GM10248 (cell line): ENCODE results near the gene TOR1AIP2.
"Not testable (repeated sequence)": the region's sequence is repeated elsewhere in the genome, so short reads cannot be mapped to it uniquely, and the experiment has no call there.

Experiments used
- CTCF ChIA-PET: fragments of 300-600 bp; sonication (Branson Sonifier 250); formaldehyde crosslinking; extraction: SDS; loops from one replicate; lab custom pipeline; 2021; ENCODE audit warnings: antibody characterized with exemption; lab: Yijun Ruan, JAX
- POLR2A ChIA-PET: fragments of 350-650 bp; sonication (Branson Sonifier 250); formaldehyde crosslinking; extraction: SDS; loops from one replicate; lab custom pipeline; 2020; ENCODE audit warnings: antibody characterized with exemption; lab: Yijun Ruan, JAX
- DNase-seq: peaks from one replicate; pipeline ENCODE4 v3.0.0; 2012; ENCODE audit errors: extremely low spot score
- CTCF ChIP-seq: IDR thresholded peaks from 2 replicates; pipeline ENCODE4 v1.5.1; 2012; ENCODE audit warnings: mild to moderate bottlenecking, low read depth; ENCODE audit errors: extremely low read depth, missing control alignments, control extremely low read depth

The TOR1AIP2 gene

GRCh38 chr1:179807691-179808485 lies 69.7 kb downstream of the TOR1AIP2 start:
- TF ChIP-seq CTCF: no peak
- ChIA-PET CTCF (interaction anchor here (0.8 to 20.6 kb wide), 7 partner anchors 11 to 117 kb away, joined by 3 to 647 read pairs (median 24); no protein-coding TSS in a partner anchor), POLR2A (no interaction called here)
- no peak for DNase-seq

- ChIA-PET POLR2A (no interaction called here), CTCF (interaction anchor here (0.8 to 20.6 kb wide), 4 partner anchors 11 to 101 kb away, joined by 3 to 647 read pairs (median 238); no protein-coding TSS in a partner anchor)
- no peak for TF ChIP-seq CTCF
- no peak for DNase-seq
These were observed 70.3 kb downstream of the TOR1AIP2 start for GRCh38 chr1:179807291-179807690.

GRCh38 chr1:179806333-179806732 lies 71.3 kb downstream of the TOR1AIP2 start:
- POLR2A ChIA-PET: no interaction called here
- CTCF ChIA-PET: interaction anchor here (0.9 to 20.6 kb wide), 4 partner anchors 12 to 100 kb away, joined by 3 to 647 read pairs (median 136); no protein-coding TSS in a partner anchor
- no peak for TF ChIP-seq CTCF
- no peak for DNase-seq

GRCh38 chr1:179805291-179806195 lies 72.1 kb downstream of the TOR1AIP2 start:
- POLR2A ChIA-PET: no interaction called here
- no peak for TF ChIP-seq CTCF
- DNase-seq: no peak
- CTCF ChIA-PET: interaction anchor here (0.9 to 20.6 kb wide), 4 partner anchors 11 to 100 kb away, joined by 3 to 647 read pairs (median 136); no protein-coding TSS in a partner anchor

- DNase-seq, POLR2A ChIA-PET: not testable (repeated sequence)
- CTCF ChIA-PET: interaction anchor here (13.1 to 20.6 kb wide), 2 partner anchors 19 to 98 kb away, joined by 269 to 647 read pairs; no protein-coding TSS in a partner anchor
These were observed 73.2 kb downstream of the TOR1AIP2 start for GRCh38 chr1:179804417-179804816.

GRCh38 chr1:179803918-179804317 lies 73.7 kb downstream of the TOR1AIP2 start:
- no peak for DNase-seq
- ChIA-PET CTCF (interaction anchor here (13.1 to 20.6 kb wide), 3 partner anchors 8 to 98 kb away, joined by 208 to 647 read pairs (median 269); no protein-coding TSS in a partner anchor), POLR2A (no interaction called here)
- TF ChIP-seq CTCF: no peak
